Measurements from ENCODE around the gene ITGA3.

Gene ITGA3

GRCh38 chr17:50076591-50077235 lies 20.8 kb downstream of the ITGA3 start:
- DNase-seq (ENCODE audit: low read depth), result no peak
- no peak overlapping the region for H3K4me3 ChIP-seq (ENCODE audit: low read length)
- TF ChIP-seq, protein P1, sequence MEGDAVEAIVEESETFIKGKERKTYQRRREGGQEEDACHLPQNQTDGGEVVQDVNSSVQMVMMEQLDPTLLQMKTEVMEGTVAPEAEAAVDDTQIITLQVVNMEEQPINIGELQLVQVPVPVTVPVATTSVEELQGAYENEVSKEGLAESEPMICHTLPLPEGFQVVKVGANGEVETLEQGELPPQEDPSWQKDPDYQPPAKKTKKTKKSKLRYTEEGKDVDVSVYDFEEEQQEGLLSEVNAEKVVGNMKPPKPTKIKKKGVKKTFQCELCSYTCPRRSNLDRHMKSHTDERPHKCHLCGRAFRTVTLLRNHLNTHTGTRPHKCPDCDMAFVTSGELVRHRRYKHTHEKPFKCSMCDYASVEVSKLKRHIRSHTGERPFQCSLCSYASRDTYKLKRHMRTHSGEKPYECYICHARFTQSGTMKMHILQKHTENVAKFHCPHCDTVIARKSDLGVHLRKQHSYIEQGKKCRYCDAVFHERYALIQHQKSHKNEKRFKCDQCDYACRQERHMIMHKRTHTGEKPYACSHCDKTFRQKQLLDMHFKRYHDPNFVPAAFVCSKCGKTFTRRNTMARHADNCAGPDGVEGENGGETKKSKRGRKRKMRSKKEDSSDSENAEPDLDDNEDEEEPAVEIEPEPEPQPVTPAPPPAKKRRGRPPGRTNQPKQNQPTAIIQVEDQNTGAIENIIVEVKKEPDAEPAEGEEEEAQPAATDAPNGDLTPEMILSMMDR (IDR thresholded peaks at IDR 0.05; ENCODE audit: insufficient read depth, low read depth, low read length, missing control alignments), result no peak

- H3K4me3 ChIP-seq (ENCODE audit: low read length), result no peak overlapping the region
- DNase-seq (ENCODE audit: low read depth), result no peak
- TF ChIP-seq, protein P1 (IDR thresholded peaks at IDR 0.05; ENCODE audit: insufficient read depth, low read depth, low read length, missing control alignments), result no peak
Measured at GRCh38 chr17:50078430-50078829, 22.5 kb downstream of the ITGA3 start.

GRCh38 chr17:50079334-50080095 lies 23.6 kb downstream of the ITGA3 start:
- TF ChIP-seq, protein P1 (IDR thresholded peaks at IDR 0.05; ENCODE audit: insufficient read depth, low read depth, low read length, missing control alignments), result peak; percentile 74
- H3K4me3 ChIP-seq (ENCODE audit: low read length), result no peak overlapping the region
- peak; percentile 65 for DNase-seq (ENCODE audit: low read depth)

DNA sequence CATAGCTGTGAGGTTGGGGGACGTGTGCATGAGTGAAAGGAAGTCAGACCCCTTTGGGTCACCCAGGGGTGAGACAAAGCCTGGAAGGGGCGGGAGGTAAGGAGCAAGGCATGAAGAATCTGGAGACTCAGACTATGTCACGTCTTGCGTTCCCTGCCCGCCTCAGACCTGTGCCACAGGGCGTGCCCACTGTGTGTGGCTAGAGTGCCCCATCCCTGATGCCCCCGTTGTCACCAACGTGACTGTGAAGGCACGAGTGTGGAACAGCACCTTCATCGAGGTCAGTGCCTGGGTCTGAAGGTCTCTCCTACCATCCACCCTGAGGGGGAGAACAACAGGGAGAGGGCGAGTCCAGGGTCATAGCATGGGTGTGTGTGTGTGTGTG lies 24.2 kb downstream of the ITGA3 start:
- TF ChIP-seq, protein P1 (IDR thresholded peaks at IDR 0.05; ENCODE audit: insufficient read depth, low read depth, low read length, missing control alignments), result no peak
- no peak for DNase-seq (ENCODE audit: low read depth)
- no peak overlapping the region for H3K4me3 ChIP-seq (ENCODE audit: low read length)

DNA sequence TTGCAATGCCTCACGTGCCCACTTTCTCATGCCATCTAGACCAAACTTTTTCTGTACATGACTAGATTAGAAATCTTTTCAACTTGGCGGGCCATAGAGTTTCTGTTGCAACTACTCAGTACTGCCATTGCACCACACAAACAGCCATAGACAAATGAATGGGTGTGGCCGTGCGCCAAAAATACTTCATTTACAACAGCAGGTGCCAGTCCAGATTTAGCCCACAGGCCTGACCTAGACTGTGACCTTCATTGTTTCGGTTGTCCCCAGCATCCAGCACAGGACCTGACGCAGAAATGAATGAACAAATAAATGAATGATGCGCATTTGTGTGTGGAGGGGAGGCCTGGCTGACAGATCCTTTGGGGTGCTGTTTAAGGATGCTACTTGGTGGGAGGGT lies 24.9 kb downstream of the ITGA3 start:
- no peak for DNase-seq (ENCODE audit: low read depth)
- no peak overlapping the region for H3K4me3 ChIP-seq (ENCODE audit: low read length)
- TF ChIP-seq, protein P1 (IDR thresholded peaks at IDR 0.05; ENCODE audit: insufficient read depth, low read depth, low read length, missing control alignments), result no peak

GRCh38 chr17:50081757-50082156 lies 25.8 kb downstream of the ITGA3 start:
- DNase-seq (ENCODE audit: low read depth), result no peak

More at GRCh38 chr17:50081757-50082156, 25.8 kb downstream of the ITGA3 start:
- TF ChIP-seq, protein P1 (IDR thresholded peaks at IDR 0.05; ENCODE audit: insufficient read depth, low read depth, low read length, missing control alignments), result no peak
- no peak overlapping the region for H3K4me3 ChIP-seq (ENCODE audit: low read length)
